Effector memory CD8-positive, alpha-beta T cell (primary cell): ENCODE measurements around the gene TPCN2.
"Not testable (repeated sequence)": the region's sequence is repeated elsewhere in the genome, so short reads cannot be mapped to it uniquely, and the experiment has no call there.

Experiments
- ATAC-seq: fragments of 150-1000 bp; cut with Tn5 transposase; replicated peaks from 2 replicates; pipeline ENCODE4 v1.10.0; 2021; ENCODE audit warnings: mild to moderate bottlenecking, moderate library complexity
- DNase-seq, 3 experiments: peaks; one replicate each; pipeline ENCODE4 v3.0.0; 2021
- H3K27ac Mint-ChIP-seq, 2 donors: one replicate each; pipeline ENCODE4 v1.8.0; 2022; ENCODE audit warnings: mild to moderate bottlenecking in 2 of 2, mixed read lengths in 2 of 2, moderate library complexity in 2 of 2
- H3K27me3 Mint-ChIP-seq, 2 donors: one replicate each; pipeline ENCODE4 v1.8.0; 2022; ENCODE audit warnings: mixed read lengths in 2 of 2
- H3K36me3 Mint-ChIP-seq: one replicate; pipeline ENCODE4 v1.8.0; 2022; ENCODE audit warnings: mild to moderate bottlenecking, moderate library complexity, mixed read lengths; ENCODE audit not compliant: insufficient read depth
- H3K4me1 Mint-ChIP-seq, 2 donors: one replicate each; pipeline ENCODE4 v1.8.0; 2022; ENCODE audit warnings: low read depth in 2 of 2, mixed read lengths in 2 of 2
- H3K4me3 Mint-ChIP-seq, 2 donors: one replicate each; pipeline ENCODE4 v1.8.0; 2022; ENCODE audit warnings: mild to moderate bottlenecking in 2 of 2, mixed read lengths in 2 of 2, moderate library complexity in 2 of 2
- H3K9me3 Mint-ChIP-seq, 2 donors: one replicate each; pipeline ENCODE4 v1.8.0; 2022; ENCODE audit warnings: mixed read lengths in 2 of 2

Gene TPCN2

DNA sequence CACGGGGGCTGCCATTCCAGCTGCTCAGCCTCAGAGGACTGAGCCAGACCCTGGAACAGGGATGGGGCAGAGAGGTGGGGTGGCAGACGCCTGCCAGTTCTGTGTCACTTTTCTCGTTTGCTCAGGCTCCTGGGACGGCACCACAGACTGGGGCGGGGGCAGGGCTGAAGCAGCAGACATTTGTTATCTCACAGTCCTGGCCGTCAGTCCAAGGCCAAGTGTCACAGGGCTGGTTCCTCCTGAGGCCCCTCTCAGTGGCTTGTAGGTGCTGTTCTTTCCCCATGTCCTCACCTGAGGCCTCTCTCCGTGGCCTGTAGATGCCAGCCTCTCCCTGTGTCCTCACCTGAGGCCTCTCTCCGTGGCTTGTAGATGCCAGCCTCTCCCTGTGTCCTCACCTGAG is 24.7 kb downstream of the TPCN2 start:
- Mint-ChIP-seq H3K27ac (no peak overlapping the region), H3K4me1 (peaks cover 9 to 11% of the 10 kb centered on the region in 2 donors), H3K4me3 (no peak overlapping the region), H3K9me3 (no peaks in the 10 kb centered on the region), H3K27me3 (no peaks in the 10 kb centered on the region), H3K36me3 (peaks cover 12% of the 10 kb centered on the region)
- DNase-seq (no peak), ATAC-seq (no peak)

DNA sequence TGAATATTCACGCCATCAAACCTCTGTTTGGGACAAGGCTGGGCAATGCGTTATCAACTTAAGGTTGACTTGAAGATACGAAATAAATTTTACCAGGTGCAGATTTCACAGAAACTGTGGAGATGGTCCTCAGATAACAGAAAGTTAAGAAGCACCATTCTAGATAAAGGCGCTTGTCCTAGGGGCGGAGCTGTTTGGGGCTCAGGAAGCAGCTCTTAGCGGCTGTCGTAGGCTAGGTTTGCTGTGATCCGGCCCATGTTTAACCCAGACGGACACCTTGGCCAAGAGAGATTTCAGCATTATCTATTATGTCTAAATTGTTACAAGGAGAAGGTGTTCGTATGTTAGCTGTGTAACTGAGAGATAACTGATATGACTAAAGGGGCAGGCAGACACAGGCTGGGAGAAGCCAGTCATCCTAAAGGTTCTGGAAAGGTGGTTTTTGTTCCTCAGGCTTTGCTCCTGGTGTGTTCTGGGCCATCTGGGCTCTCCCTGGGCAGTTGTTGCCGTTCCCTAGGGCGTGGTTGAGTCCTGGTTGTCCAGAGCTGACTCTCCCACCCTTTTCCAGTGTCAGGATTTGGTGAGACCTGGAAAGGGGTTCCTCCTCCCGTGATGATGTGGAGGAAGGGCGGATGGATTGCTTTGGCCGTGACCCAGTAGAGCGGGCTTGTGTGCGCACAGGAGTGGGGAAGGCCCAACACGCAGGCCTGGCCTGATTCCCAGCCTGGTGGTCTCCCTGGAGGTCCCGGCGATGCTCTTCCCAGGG is 25.8 kb downstream of the TPCN2 start:
- H3K27me3 Mint-ChIP-seq: no peaks in the 10 kb centered on the region
- H3K4me1 Mint-ChIP-seq: peaks cover 9 to 12% of the 10 kb centered on the region in 2 donors
- peaks cover 12% of the 10 kb centered on the region for H3K36me3 Mint-ChIP-seq
- DNase-seq (no peak), ATAC-seq (no peak)
- H3K27ac Mint-ChIP-seq: no peak overlapping the region
- H3K9me3 Mint-ChIP-seq: no peaks in the 10 kb centered on the region
- H3K4me3 Mint-ChIP-seq: no peak overlapping the region

- H3K27me3 Mint-ChIP-seq: no peaks in the 10 kb centered on the region
- H3K36me3 Mint-ChIP-seq: peaks cover 9% of the 10 kb centered on the region
- no peaks in the 10 kb centered on the region for H3K9me3 Mint-ChIP-seq
- H3K4me1 Mint-ChIP-seq: peaks cover 14 to 22% of the 10 kb centered on the region in 2 donors
- H3K27ac Mint-ChIP-seq: peak overlapping the region in 1 of 2 donors; percentile 83
- no peak for DNase-seq
- no peak for ATAC-seq
- H3K4me3 Mint-ChIP-seq: no peak overlapping the region
Measured at GRCh38 chr11:69075421-69076128, 26.8 kb downstream of the TPCN2 start.

GRCh38 chr11:69076129-69076791 is 27.5 kb downstream of the TPCN2 start:
- Mint-ChIP-seq H3K27ac (peak overlapping the region in 1 of 2 donors; percentile 83), H3K36me3 (peaks cover 6% of the 10 kb centered on the region), H3K9me3 (no peaks in the 10 kb centered on the region), H3K4me1 (peaks cover 16 to 24% of the 10 kb centered on the region in 2 donors), H3K27me3 (no peaks in the 10 kb centered on the region), H3K4me3 (no peak overlapping the region)
- no peak for DNase-seq
- no peak for ATAC-seq

DNA sequence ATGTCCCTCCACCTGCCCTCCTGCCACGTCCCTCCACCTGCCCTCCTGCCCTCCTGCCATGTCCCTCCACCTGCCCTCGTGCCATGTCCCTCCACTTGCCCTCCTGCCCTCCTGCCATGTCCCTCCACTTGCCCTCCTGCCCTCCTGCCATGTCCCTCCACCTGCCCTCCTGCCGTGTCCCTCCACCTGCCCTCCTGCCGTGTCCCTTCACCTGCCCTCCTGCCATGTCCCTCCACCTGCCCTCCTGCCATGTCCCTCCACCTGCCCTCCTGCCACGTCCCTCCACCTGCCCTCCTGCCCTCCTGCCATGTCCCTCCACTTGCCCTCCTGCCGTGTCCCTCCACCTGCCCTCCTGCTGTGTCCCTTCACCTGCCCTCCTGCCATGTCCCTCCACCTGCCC is 28.2 kb downstream of the TPCN2 start:
- not testable (repeated sequence) for DNase-seq, H3K4me3 Mint-ChIP-seq, H3K27me3 Mint-ChIP-seq, H3K27ac Mint-ChIP-seq, H3K9me3 Mint-ChIP-seq, H3K36me3 Mint-ChIP-seq, ATAC-seq
- H3K4me1 Mint-ChIP-seq: peaks cover 16 to 26% of the 10 kb centered on the region in 2 donors

DNA sequence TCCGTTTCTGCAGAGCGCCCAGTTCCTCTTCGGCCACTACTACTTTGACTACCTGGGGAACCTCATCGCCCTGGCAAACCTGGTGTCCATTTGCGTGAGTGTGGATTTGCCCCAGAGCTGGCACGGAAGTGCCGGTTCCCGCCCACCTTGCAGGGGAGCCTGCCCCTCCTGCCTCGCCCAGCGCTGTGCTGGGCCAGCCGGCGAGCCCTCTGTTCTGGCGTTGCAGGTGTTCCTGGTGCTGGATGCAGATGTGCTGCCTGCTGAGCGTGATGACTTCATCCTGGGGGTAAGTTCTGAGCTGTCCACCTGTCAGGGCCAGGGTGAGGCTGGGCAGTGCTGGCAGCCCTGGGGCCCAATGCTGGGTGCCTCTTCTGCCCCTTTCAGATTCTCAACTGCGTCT is 29.8 kb downstream of the TPCN2 start:
- DNase-seq (no peak), ATAC-seq (no peak)
- H3K4me1 Mint-ChIP-seq: peaks cover 16 to 27% of the 10 kb centered on the region in 2 donors
- H3K36me3 Mint-ChIP-seq: peaks cover 8% of the 10 kb centered on the region
- H3K27me3 Mint-ChIP-seq: no peaks in the 10 kb centered on the region
- H3K4me3 Mint-ChIP-seq: no peak overlapping the region
- H3K9me3 Mint-ChIP-seq: no peaks in the 10 kb centered on the region
- peak overlapping the region in 1 of 2 donors; percentile 97 for H3K27ac Mint-ChIP-seq

DNA sequence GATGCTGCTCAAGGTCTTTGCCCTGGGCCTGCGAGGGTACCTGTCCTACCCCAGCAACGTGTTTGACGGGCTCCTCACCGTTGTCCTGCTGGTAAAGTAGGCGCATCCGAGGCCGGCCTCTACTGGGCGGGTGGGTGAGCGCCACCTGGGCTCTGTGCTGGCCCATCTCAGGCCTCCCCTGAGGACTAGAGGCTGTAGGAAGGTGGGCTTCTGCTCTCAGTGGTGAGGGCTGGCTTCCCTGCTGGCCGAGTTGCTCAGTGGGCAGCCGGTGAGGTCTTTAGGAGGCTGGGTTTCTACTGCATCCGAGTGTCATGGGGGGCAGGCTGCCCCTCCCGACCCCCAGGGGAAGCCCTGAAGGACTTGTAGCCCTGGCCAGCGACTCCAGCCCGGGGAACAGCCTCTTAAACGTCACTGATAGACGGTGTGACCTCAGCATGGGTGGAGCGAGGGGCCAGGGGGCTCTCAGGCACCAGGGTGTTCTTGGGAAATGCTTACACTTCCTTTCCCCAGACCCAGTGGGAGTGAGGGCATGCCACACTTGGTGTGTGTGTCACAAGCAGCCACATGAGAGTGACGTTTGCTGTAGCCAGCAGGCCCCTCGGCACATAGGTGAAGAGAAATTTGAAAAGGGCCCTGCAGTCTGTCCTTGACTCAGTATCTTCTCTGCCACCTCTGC is 30.3 kb downstream of the TPCN2 start:
- Mint-ChIP-seq H3K27ac (peak overlapping the region; percentile 82 to 97), H3K4me3 (no peak overlapping the region)
- no peak for ATAC-seq

GRCh38 chr11:69079661-69080256 is 31.0 kb downstream of the TPCN2 start:
- Mint-ChIP-seq H3K4me1 (peaks cover 16 to 27% of the 10 kb centered on the region in 2 donors), H3K9me3 (no peaks in the 10 kb centered on the region), H3K4me3 (no peak overlapping the region), H3K36me3 (peaks cover 9% of the 10 kb centered on the region), H3K27me3 (no peaks in the 10 kb centered on the region), H3K27ac (peak overlapping the region; percentile 82 to 97)
- peak; percentile 8 for ATAC-seq
- DNase-seq: no peak

More for the DNA sequence above, 30.3 kb downstream of the TPCN2 start:
- peaks cover 8% of the 10 kb centered on the region for H3K36me3 Mint-ChIP-seq
- H3K4me1 Mint-ChIP-seq: peaks cover 16 to 27% of the 10 kb centered on the region in 2 donors
- no peak for DNase-seq
- H3K9me3 Mint-ChIP-seq: no peaks in the 10 kb centered on the region
- no peaks in the 10 kb centered on the region for H3K27me3 Mint-ChIP-seq

DNA sequence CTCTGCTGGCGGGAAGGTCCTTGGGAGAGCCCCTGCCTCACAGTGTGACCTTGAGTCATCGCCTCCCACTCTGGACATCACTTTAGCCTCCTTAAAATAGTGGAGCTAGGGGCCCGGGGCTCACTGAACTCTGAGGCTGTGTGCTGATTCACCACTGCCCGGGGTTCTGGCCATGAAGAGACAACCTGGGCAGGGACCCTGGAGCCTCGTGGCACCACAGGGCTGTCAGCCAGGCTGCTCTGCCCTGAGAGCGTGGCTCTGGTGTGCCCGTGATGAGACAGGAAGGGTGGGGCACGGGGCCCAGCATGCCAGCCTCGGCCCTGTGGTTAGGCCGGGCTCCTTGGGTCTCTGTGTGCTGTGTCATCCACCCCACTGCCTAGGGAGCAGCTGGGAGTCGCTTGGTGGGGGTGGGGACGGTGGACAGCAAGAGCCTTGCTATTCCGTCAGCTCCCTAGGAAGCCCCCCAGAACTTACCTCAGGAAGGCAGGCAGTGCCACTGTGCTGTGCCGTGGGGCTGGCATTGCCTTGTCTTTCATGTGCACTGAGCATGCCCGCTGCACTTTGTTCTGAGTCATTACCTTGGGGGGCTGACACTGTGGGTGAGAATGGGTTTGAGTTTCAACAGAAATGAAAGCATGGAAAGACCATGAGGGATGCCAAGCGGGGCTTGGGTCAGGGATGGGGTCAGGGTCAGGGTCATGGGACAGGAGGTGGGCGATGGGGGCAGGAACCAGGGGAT is 31.7 kb downstream of the TPCN2 start:
- Mint-ChIP-seq H3K4me1 (peaks cover 13 to 22% of the 10 kb centered on the region in 2 donors), H3K4me3 (peak overlapping the region; percentile 27 to 43), H3K36me3 (peaks cover 13% of the 10 kb centered on the region), H3K27me3 (no peaks in the 10 kb centered on the region), H3K9me3 (no peaks in the 10 kb centered on the region), H3K27ac (peak overlapping the region; percentile 82 to 97)
- ATAC-seq (peak; percentile 81), DNase-seq (no peak)

- peaks cover 8% of the 10 kb centered on the region for H3K36me3 Mint-ChIP-seq
- H3K9me3 Mint-ChIP-seq: no peaks in the 10 kb centered on the region
- ATAC-seq: no peak
- no peak for DNase-seq
- H3K4me3 Mint-ChIP-seq: no peak overlapping the region
- H3K27ac Mint-ChIP-seq: peak overlapping the region; percentile 82 to 97
- no peaks in the 10 kb centered on the region for H3K27me3 Mint-ChIP-seq
- peaks cover 7 to 16% of the 10 kb centered on the region in 2 donors for H3K4me1 Mint-ChIP-seq
Measured at GRCh38 chr11:69081180-69081579, 32.4 kb downstream of the TPCN2 start.

- H3K4me3 Mint-ChIP-seq: no peak overlapping the region
- H3K27me3 Mint-ChIP-seq: no peaks in the 10 kb centered on the region
- DNase-seq (no peak), ATAC-seq (no peak)
- no peaks in the 10 kb centered on the region for H3K9me3 Mint-ChIP-seq
- no peak overlapping the region for H3K27ac Mint-ChIP-seq
- H3K36me3 Mint-ChIP-seq: peaks cover 7% of the 10 kb centered on the region
- peaks cover 7 to 18% of the 10 kb centered on the region in 2 donors for H3K4me1 Mint-ChIP-seq
Measured at GRCh38 chr11:69083531-69084247, 35.0 kb downstream of the TPCN2 start.

GRCh38 chr11:69084371-69084770 is 35.6 kb downstream of the TPCN2 start:
- Mint-ChIP-seq H3K27me3 (no peaks in the 10 kb centered on the region), H3K4me1 (peaks cover 7 to 18% of the 10 kb centered on the region in 2 donors), H3K4me3 (no peak overlapping the region), H3K9me3 (no peaks in the 10 kb centered on the region), H3K36me3 (peaks cover 9% of the 10 kb centered on the region), H3K27ac (peak overlapping the region in 1 of 2 donors; percentile 46)
- ATAC-seq: no peak
- DNase-seq: no peak
